Measurements from ENCODE around the gene PHACTR1. TPM values are rescaled to one million over a fixed set of nuclear protein-coding genes. Genes with fewer than 3 reads are reported as not detected.

The PHACTR1 gene
- total and polyA plus RNA-seq, 12 donors = 0.77 to 16.0 (median 3.5) TPM

DNA sequence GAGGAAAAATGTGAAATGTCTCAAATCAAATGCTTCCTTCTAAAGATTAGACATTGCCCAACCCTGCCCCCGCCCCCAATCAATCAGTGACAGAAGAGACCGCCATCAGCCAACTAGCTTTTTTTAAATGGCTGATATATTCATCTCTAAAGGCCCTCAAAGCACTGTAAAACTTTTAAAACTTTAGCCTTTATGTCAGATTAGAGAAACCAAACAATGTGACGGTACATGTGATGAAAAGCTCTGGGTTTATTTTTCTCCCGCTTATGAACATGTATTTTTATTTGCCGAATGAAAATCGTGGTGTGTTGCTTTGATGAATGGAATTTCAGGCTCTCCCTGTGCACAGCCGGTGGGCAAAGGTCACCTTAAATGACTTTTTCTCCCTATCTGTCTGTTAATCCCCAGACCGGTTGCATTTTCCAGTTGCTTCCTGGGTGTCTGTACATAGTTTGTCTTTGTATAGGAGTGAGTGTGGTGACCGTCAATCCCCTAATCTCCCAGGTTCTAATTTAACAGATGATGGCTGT lies 573.3 kb downstream of the PHACTR1 start:
- Histone ChIP-seq H3K4me1 (replicated peaks in 1 of 2) (no peaks in the 10 kb centered on the region), H3K9me3 (replicated peaks in 1 of 3) (no peaks in the 10 kb centered on the region), H3K36me3 (replicated peaks in 1 of 2) (peaks cover 0 to 7% of the 10 kb centered on the region in 2 donors), H3K27ac (no peak overlapping the region), H3K27me3 (no peaks in the 10 kb centered on the region), H3K4me3 (no peak overlapping the region)
- 81 to 87% (median 83%) methylated on average over 9 of the region's 9 CpGs for WGBS, 4 donors
- TF ChIP-seq POLR2A (IDR thresholded peaks at IDR 0.05) = no peak
- TF ChIP-seq, protein P1, sequence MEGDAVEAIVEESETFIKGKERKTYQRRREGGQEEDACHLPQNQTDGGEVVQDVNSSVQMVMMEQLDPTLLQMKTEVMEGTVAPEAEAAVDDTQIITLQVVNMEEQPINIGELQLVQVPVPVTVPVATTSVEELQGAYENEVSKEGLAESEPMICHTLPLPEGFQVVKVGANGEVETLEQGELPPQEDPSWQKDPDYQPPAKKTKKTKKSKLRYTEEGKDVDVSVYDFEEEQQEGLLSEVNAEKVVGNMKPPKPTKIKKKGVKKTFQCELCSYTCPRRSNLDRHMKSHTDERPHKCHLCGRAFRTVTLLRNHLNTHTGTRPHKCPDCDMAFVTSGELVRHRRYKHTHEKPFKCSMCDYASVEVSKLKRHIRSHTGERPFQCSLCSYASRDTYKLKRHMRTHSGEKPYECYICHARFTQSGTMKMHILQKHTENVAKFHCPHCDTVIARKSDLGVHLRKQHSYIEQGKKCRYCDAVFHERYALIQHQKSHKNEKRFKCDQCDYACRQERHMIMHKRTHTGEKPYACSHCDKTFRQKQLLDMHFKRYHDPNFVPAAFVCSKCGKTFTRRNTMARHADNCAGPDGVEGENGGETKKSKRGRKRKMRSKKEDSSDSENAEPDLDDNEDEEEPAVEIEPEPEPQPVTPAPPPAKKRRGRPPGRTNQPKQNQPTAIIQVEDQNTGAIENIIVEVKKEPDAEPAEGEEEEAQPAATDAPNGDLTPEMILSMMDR (IDR thresholded peaks at IDR 0.05) = no peak
- DNase-seq = peak in 1 of 7 donors; percentile 25
- intact Hi-C loops (cut with DNase I) = no loop called here

DNA sequence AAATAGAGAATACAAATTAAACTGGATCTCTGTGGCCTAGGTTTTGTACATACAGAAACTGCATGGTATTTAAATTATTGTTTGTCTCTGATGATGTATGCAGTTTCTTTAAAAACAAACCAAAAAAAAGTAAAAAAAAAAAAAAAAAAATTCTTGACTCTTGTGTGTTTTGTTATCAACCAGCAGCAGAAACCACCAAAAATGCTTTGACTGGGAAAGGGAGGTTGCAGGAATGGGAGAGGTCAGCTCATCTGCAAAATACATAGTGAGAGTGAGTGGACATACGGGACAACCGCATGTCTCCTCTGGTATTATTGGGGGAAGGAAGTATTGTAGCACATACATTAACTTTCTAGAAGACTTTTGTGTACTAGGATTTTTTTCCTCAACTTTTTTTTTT lies 573.8 kb downstream of the PHACTR1 start:
- Histone ChIP-seq H3K27ac (no peak overlapping the region), H3K27me3 (no peaks in the 10 kb centered on the region), H3K9me3 (replicated peaks in 1 of 3) (no peaks in the 10 kb centered on the region), H3K36me3 (replicated peaks in 1 of 2) (peaks cover 0 to 7% of the 10 kb centered on the region in 2 donors), H3K4me3 (no peak overlapping the region), H3K4me1 (replicated peaks in 1 of 2) (no peaks in the 10 kb centered on the region)
- WGBS, 4 donors = 88 to 100% (median 97%) methylated on average over 2 of the region's 2 CpGs
- peak in 1 of 7 donors; percentile 5 for DNase-seq
- intact Hi-C loops (cut with DNase I) = no loop called here
- no peak for TF ChIP-seq POLR2A (IDR thresholded peaks at IDR 0.05)
- TF ChIP-seq, protein P1 (IDR thresholded peaks at IDR 0.05) = no peak

DNA sequence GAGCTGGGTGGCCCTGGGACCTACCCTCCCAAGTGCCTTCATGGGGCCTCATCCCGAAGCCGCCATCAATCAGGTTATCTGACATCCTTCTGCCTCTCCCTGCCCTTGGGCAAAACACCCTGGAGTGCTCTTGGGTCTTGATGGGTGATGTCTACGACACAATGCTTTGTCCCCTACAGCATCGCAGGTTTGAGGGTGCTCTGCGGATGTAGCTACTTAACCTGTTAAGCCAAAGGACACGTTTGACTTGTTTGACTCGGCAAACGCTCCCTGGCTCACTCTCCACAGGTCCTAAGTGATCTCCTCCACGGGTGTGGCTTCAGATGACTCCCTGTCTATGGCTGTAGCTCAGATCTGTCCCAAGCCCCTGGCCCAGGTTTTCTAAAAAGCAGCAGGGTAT lies 576.2 kb downstream of the PHACTR1 start:
- intact Hi-C loops (cut with DNase I) = no loop called here
- Histone ChIP-seq H3K36me3 (replicated peaks in 1 of 2) (peaks cover 0 to 7% of the 10 kb centered on the region in 2 donors), H3K4me3 (no peak overlapping the region), H3K4me1 (replicated peaks in 1 of 2) (no peaks in the 10 kb centered on the region), H3K9me3 (replicated peaks in 1 of 3) (no peaks in the 10 kb centered on the region), H3K27me3 (no peaks in the 10 kb centered on the region), H3K27ac (no peak overlapping the region)
- 90 to 94% (median 93%) methylated on average over 8 to 9 of the region's 9 CpGs for WGBS, 4 donors
- TF ChIP-seq, protein P1 (IDR thresholded peaks at IDR 0.05) = no peak
- TF ChIP-seq POLR2A (IDR thresholded peaks at IDR 0.05) = no peak
- DNase-seq = peak in 1 of 7 donors; percentile 35

DNA sequence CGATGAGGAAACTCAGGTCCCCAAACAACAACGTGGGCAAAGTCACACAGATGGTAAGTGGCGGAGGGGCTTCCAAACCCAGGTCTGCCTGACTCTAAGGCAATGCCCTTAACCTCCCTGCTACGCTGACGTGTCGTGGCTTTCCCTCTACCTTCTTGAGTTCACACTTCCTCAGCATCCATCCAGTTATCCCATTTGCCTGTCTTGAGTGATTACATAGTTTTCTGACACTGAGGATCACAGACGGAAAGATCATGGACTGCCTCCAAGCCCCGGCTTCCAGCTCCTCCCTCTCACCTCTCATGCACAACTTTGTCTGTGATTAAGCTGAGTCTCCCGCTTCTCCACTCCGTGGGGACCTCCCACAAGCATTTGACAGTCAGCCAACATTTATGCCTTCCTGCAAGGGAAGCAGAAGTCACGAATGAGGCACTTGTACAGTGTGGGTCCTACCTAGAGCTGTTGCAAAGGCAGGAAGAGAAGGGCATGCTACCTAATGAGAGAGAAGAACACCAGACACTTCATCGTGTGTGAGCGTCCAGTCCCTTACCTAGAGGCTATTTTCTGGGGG lies 578.0 kb downstream of the PHACTR1 start:
- no peaks in the 10 kb centered on the region for H3K4me1 ChIP-seq (replicated peaks in 1 of 2)
- peaks cover 0 to 7% of the 10 kb centered on the region in 2 donors for H3K36me3 ChIP-seq (replicated peaks in 1 of 2)
- H3K27ac ChIP-seq = no peak overlapping the region
- WGBS, 4 donors = 73 to 80% (median 77%) methylated on average over 11 to 13 of the region's 13 CpGs
- intact Hi-C loops (cut with DNase I) = no loop called here
- no peaks in the 10 kb centered on the region for H3K9me3 ChIP-seq (replicated peaks in 1 of 3)
- no peak for DNase-seq
- no peak for TF ChIP-seq POLR2A (IDR thresholded peaks at IDR 0.05)
- TF ChIP-seq, protein P1 (IDR thresholded peaks at IDR 0.05) = no peak
- no peak overlapping the region for H3K4me3 ChIP-seq
- H3K27me3 ChIP-seq = no peaks in the 10 kb centered on the region
